GM12892 (cell line): ENCODE results near the gene TIPARP.

ENCODE experiments used
- POLR2A ChIP-seq: IDR thresholded peaks from 2 replicates; pipeline ENCODE4 v1.6.1; 2011; ENCODE audit warnings: low read depth, low read length, control low read depth
- POLR2AphosphoS5 ChIP-seq: IDR thresholded peaks from 2 replicates; pipeline ENCODE4 v1.6.1; 2011; ENCODE audit warnings: low read depth, low read length, control low read depth

- TF ChIP-seq POLR2A (no peak), POLR2AphosphoS5 (no peak)
These were observed 47.6 kb downstream of the TIPARP start for GRCh38 chr3:156721687-156722618.
